CD4-positive, alpha-beta T cell (primary cell): ENCODE data around the gene CLSTN1. TPM values are rescaled to one million over a fixed set of nuclear protein-coding genes. Genes with fewer than 3 reads are reported as not detected.
"Not testable (repeated sequence)": the region's sequence is repeated elsewhere in the genome, so short reads cannot be mapped to it uniquely, and the experiment has no call there.

ENCODE experiments used
- ATAC-seq: fragments of 200-7000 bp; cut with Tn5 transposase; one replicate; pipeline ENCODE4 v1.10.0; 2022; ENCODE audit warnings: mild to moderate bottlenecking; ENCODE audit not compliant: poor library complexity
- CTCF ChIA-PET: fragments of 350-600 bp; sonication (Branson Sonifier 250); formaldehyde crosslinking; loops from one replicate; lab custom pipeline; 2021; ENCODE audit warnings: antibody characterized with exemption, inconsistent platforms; lab: Charles Lee
- POLR2A ChIA-PET: fragments of 350-600 bp; sonication (Branson Sonifier 250); formaldehyde crosslinking; loops from one replicate; lab custom pipeline; 2021; ENCODE audit warnings: antibody characterized with exemption, inconsistent platforms; lab: Charles Lee
- DNase-seq, 14 experiments: peaks; one replicate each; pipeline ENCODE4 v3.0.0-alpha.2; 2013 to 2020; ENCODE audit warnings: mixed read lengths in 2 of 14
- H3K27ac ChIP-seq, 2 donors: one replicate each; pipeline versions ENCODE4 v1.5.1 to v1.7.0; 2013; ENCODE audit warnings: low read length in 2 of 2, low read depth in 1 of 2, mild to moderate bottlenecking in 1 of 2
- H3K27me3 ChIP-seq, 2 experiments: 1 replicate in 1 of 2; 2 replicates in 1 of 2; pipeline versions ENCODE4 v1.6.1 to v1.7.0; 2013; ENCODE audit warnings: low read length in 2 of 2, control low read depth in 1 of 2, mild to moderate bottlenecking in 1 of 2, moderate library complexity in 1 of 2; ENCODE audit not compliant: insufficient read depth in 2 of 2, control insufficient read depth in 1 of 2
- H3K36me3 ChIP-seq: one replicate; pipeline ENCODE4 v1.6.1; 2013; ENCODE audit warnings: low read length, control low read depth; ENCODE audit not compliant: insufficient read depth
- H3K4me1 ChIP-seq: one replicate; pipeline ENCODE4 v1.6.1; 2013; ENCODE audit warnings: low read length, control low read depth; ENCODE audit not compliant: insufficient read depth
- H3K4me3 ChIP-seq: one replicate; pipeline ENCODE4 v1.5.1; 2013; ENCODE audit warnings: mild to moderate bottlenecking, low read length, moderate library complexity
- H3K9me3 ChIP-seq, 2 experiments: 1 replicate in 1 of 2; 2 replicates in 1 of 2; pipeline versions ENCODE4 v1.6.1 to v1.7.0; 2013; ENCODE audit warnings: low read length in 2 of 2, mild to moderate bottlenecking in 2 of 2, control low read depth in 1 of 2, moderate library complexity in 1 of 2; ENCODE audit not compliant: control insufficient read depth in 1 of 2, insufficient read depth in 1 of 2
- H3K27ac Mint-ChIP-seq: one replicate; pipeline ENCODE4 v1.8.0; 2020; ENCODE audit warnings: mixed read lengths
- H3K27me3 Mint-ChIP-seq: one replicate; pipeline ENCODE4 v1.8.0; 2021; ENCODE audit warnings: mixed read lengths
- H3K36me3 Mint-ChIP-seq: one replicate; pipeline ENCODE4 v1.8.0; 2021; ENCODE audit warnings: low read depth, mixed read lengths
- H3K4me1 Mint-ChIP-seq: one replicate; pipeline ENCODE4 v1.8.0; 2021; ENCODE audit warnings: low read depth, mixed read lengths
- H3K4me3 Mint-ChIP-seq: one replicate; pipeline ENCODE4 v1.8.0; 2020; ENCODE audit warnings: mild to moderate bottlenecking, mixed read lengths
- H3K9me3 Mint-ChIP-seq: one replicate; pipeline ENCODE4 v1.8.0; 2020; ENCODE audit warnings: mixed read lengths
- CTCF ChIP-seq: fragments of 200-600 bp; IDR thresholded peaks from one replicate; pipeline ENCODE4 v1.8.0; 2022; ENCODE audit warnings: antibody characterized with exemption, mild to moderate bottlenecking
- intact Hi-C, 2 experiments: fragments of 100-400 bp; cut with DNase I in 1 of 2; cut with micrococcal nuclease in 1 of 2; formaldehyde crosslinking; loops; one replicate each; pipeline versions ENCODE4 v1.15.1 to v1.9.0; 2023 to 2025; cut with DNase I, micrococcal nuclease
- total RNA-seq, 174 experiments: library from RNA in 2 of 174; stranded (reverse) in 2 of 174; gene quantifications; one replicate each; pipeline ENCODE4 v1.2.3 and lab custom pipeline; 2021 to 2026

CLSTN1 gene
- total RNA-seq, 2 experiments from 2014 or later: 66.8 to 68.1 TPM

- POLR2A ChIA-PET: no interaction called here
These were observed 71.8 kb downstream of the CLSTN1 start for GRCh38 chr1:9751971-9752370.

GRCh38 chr1:9749361-9749760 is 74.4 kb downstream of the CLSTN1 start:
- H3K27me3 Mint-ChIP-seq: no peaks in the 10 kb centered on the region
- peaks cover 72% of the 10 kb centered on the region for H3K36me3 ChIP-seq
- no peak overlapping the region for H3K27ac ChIP-seq
- H3K9me3 ChIP-seq: no peaks in the 10 kb centered on the region
- ATAC-seq (no peak), DNase-seq (no peak)
- no peak overlapping the region for H3K4me3 ChIP-seq
- H3K27me3 ChIP-seq: no peaks in the 10 kb centered on the region
- H3K4me3 Mint-ChIP-seq: no peak overlapping the region
- POLR2A ChIA-PET: interaction anchor here (0.6 kb wide), 1 partner anchor 12 kb away, joined by 4 read pairs; no protein-coding TSS in a partner anchor
- CTCF ChIA-PET: no interaction called here
- intact Hi-C loops: no loop called here
- no peaks in the 10 kb centered on the region for H3K4me1 Mint-ChIP-seq
- no peak overlapping the region for H3K27ac Mint-ChIP-seq
- H3K9me3 Mint-ChIP-seq: no peaks in the 10 kb centered on the region
- peaks cover 67% of the 10 kb centered on the region for H3K36me3 Mint-ChIP-seq
- H3K4me1 ChIP-seq: no peaks in the 10 kb centered on the region
- no peak for TF ChIP-seq CTCF

More at GRCh38 chr1:9751971-9752370, 71.8 kb downstream of the CLSTN1 start:
- DNase-seq: no peak
- Histone ChIP-seq H3K4me3 (no peak overlapping the region), H3K27me3 (no peaks in the 10 kb centered on the region), H3K4me1 (no peaks in the 10 kb centered on the region), H3K36me3 (peaks cover 48% of the 10 kb centered on the region), H3K27ac (no peak overlapping the region), H3K9me3 (no peaks in the 10 kb centered on the region)
- no peak for TF ChIP-seq CTCF
- Mint-ChIP-seq H3K36me3 (peaks cover 67% of the 10 kb centered on the region), H3K4me1 (peaks cover 13% of the 10 kb centered on the region), H3K27ac (no peak overlapping the region), H3K27me3 (no peaks in the 10 kb centered on the region), H3K4me3 (no peak overlapping the region), H3K9me3 (no peaks in the 10 kb centered on the region)
- ATAC-seq: no peak
- CTCF ChIA-PET: no interaction called here
- intact Hi-C loops: no loop called here

GRCh38 chr1:9748391-9748790 is 75.4 kb downstream of the CLSTN1 start:
- H3K4me1 Mint-ChIP-seq, H3K4me3 Mint-ChIP-seq, intact Hi-C loops, H3K27me3 ChIP-seq, POLR2A ChIA-PET, H3K27me3 Mint-ChIP-seq, H3K27ac Mint-ChIP-seq, H3K9me3 ChIP-seq, ATAC-seq, DNase-seq, H3K9me3 Mint-ChIP-seq, H3K4me3 ChIP-seq, H3K27ac ChIP-seq, H3K4me1 ChIP-seq: not testable (repeated sequence)
- CTCF ChIA-PET: interaction anchor here (0.7 kb wide), 1 partner anchor 63 kb away, joined by 3 read pairs; no protein-coding TSS in a partner anchor
- H3K36me3 ChIP-seq: peaks cover 75% of the 10 kb centered on the region
- peaks cover 68% of the 10 kb centered on the region for H3K36me3 Mint-ChIP-seq

GRCh38 chr1:9746651-9747050 is 77.1 kb downstream of the CLSTN1 start:
- TF ChIP-seq CTCF: no peak
- ChIA-PET POLR2A (interaction anchor here (0.6 kb wide), 1 partner anchor 144 kb away, joined by 3 read pairs; no protein-coding TSS in a partner anchor), CTCF (no interaction called here)
- no peaks in the 10 kb centered on the region for H3K9me3 ChIP-seq
- peaks cover 75% of the 10 kb centered on the region for H3K36me3 ChIP-seq
- no peak for DNase-seq
- no peak for ATAC-seq
- Mint-ChIP-seq H3K27me3 (no peaks in the 10 kb centered on the region), H3K4me1 (no peaks in the 10 kb centered on the region), H3K27ac (no peak overlapping the region), H3K9me3 (no peaks in the 10 kb centered on the region), H3K36me3 (peaks cover 70% of the 10 kb centered on the region), H3K4me3 (no peak overlapping the region)
- H3K27me3 ChIP-seq: no peaks in the 10 kb centered on the region
- intact Hi-C loops: no loop called here
- no peaks in the 10 kb centered on the region for H3K4me1 ChIP-seq
- no peak overlapping the region for H3K27ac ChIP-seq
- no peak overlapping the region for H3K4me3 ChIP-seq
